HG03342 (cell line): Measurements from ENCODE around the gene KHDC1L.
"Not testable (repeated sequence)": the region's sequence is repeated elsewhere in the genome, so short reads cannot be mapped to it uniquely, and the experiment has no call there.

ENCODE experiments used
- ATAC-seq: cut with Tn5 transposase; IDR thresholded peaks from one replicate; pipeline ENCODE4 v1.9.1; 2021; ENCODE audit warnings: mild to moderate bottlenecking, moderate library complexity; ENCODE audit not compliant: unreplicated experiment

Gene KHDC1L

GRCh38 chr6:73225396-73225795 is at the start of gene KHDC1L:
KHDC1L (minus strand) TSS chr6:73225496; CDS start chr6:73225408, 88 bp downstream.
- no peak for ATAC-seq

DNA sequence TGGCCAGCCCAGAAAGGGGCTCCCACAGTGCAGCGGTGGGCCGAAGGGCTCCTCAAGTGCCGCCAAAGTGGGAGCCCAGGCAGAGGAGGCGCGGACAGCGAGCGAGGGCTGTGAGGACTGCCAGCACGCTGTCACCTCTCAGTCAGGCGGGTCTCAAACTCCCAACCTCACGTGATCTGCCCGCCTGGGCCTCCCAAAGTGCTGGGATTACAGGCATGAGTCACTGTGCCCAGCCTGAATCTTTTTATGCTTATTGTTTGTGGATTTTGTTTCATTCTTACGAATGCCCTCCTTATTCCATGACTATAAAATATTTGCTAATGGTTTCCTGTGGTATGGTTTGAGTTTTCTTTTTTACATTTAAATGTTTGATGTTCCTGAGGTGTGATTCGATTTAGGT is 44.0 kb upstream of the KHDC1L start:
- ATAC-seq: not testable (repeated sequence)

DNA sequence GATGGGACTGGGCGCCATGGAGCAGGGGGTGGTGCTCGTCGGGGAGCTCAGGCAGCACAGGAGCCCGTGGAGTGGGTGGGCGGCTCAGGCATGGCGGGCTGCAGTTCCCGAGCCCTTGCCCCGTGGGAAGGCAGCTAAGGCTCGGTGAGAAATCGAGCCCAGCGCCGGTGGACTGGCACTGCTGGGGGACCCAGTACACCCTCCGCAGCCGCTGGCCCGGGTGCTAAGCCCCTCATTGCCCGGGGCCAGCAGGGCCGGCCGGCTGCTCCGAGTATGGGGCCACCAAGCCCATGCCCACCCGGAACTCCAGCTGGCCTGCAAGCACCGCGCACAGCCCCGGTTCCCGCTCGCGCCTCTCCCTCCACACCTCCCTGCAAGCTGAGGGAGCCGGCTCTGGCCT is 43.6 kb upstream of the KHDC1L start:
- not testable (repeated sequence) for ATAC-seq

- ATAC-seq: no peak
Observed at GRCh38 chr6:73264446-73264845, 39.1 kb upstream of the KHDC1L start.

DNA sequence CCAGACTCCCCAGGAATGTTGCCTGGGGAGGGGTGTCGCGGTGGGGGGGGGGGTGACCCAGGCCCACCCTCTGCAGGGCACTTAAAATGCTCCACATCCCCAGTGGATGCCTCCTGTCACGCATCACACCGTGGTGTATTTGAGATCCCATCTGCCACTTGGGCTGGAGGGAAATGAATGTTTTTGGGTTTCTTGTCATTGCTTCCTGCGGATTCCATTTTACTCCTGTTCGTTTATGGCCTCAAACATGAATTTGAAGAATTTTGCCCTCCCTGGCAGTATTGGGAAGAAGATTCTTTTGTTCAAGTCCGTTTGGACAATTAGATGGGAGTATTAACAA is 38.2 kb upstream of the KHDC1L start:
- ATAC-seq: peak; percentile 9

DNA sequence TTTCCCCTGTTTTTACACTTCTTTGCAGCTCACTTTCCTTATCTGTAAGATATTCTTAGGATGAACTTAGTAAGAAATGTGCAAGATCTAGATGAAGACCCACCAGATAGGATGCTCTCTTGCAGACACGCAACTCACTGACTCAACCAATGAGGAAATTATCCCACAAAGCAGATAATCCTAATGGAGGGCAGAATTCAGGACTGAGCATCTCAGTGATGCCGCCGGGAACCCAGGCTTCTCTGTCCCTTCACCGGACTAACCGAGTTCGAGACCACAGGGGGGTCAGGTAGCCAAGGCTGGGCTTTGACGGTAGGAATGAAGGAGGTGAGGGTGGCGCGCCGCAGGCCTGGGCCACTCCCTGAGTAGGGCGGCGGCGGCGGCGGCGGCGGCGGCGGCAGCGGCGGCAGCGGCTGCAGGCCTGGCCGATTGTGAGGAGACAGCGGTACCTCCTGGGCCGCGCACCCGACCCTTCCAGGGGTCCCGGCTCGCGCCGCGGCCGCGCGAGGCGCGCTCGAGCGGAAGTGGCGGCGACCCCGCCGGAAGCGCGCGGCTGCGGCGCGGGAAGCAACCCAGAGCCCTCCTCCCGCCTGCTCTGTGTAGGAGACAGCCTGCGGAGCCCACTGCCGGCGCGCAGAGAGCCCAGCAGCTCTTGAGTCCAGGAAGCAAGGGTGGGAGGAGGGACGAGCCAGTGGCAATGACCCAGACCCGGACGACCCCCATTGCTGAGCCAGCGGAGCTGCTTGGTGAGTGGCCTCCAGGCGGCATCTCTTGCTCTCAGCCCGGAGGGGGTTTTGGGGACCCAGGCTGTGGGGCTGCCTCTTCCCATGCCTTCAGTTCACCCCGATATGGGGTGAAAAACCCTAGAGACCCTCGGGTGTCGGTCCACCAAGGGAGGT is 37.6 kb upstream of the KHDC1L start, which contains the start of gene KHDC1:
Gene KHDC1, minus strand, starts transcription at position 526 of the 899 bp plus-strand sequence. CDS start 20,679 bp downstream, outside the sequence.
- peak; percentile 86 for ATAC-seq

DNA sequence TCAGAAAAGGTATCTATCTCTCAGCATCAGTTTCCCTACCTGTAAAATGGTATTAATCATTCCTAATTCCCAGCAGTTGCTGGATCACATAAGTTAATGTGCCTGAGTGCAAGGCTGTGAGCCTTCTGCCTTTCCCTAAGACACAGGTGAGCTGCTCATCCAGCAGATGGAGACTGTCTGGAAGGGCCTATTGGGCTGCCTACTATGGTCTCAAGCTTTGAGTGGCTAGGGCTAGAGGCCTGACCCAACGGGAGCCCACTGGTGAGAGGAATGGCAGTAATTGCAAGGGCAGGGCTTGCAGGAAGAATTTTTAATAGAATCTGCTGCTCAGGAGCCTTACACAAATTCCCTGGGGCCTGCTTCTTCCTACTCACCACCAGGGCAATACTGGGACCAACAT is 33.4 kb upstream of the KHDC1L start:
- no peak for ATAC-seq

DNA sequence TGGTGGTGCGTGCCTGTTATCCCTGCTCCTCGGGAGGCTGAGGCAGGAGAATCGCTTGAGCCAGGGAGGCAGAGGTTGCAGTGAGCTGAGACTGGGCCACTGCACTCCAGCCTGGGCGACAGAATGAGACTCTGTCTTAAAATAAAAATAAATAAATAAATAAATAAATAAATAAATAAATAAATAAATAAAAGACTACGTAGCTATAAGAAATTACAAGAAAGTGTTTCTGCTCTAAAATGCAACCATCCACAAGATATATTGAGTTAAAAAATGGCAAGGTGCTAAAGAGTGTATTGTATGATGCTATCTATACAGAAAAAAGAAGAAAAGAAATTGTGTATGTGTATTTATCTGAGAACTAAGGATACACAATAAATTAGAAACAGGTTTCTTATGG is 29.0 kb upstream of the KHDC1L start:
- ATAC-seq: not testable (repeated sequence)

DNA sequence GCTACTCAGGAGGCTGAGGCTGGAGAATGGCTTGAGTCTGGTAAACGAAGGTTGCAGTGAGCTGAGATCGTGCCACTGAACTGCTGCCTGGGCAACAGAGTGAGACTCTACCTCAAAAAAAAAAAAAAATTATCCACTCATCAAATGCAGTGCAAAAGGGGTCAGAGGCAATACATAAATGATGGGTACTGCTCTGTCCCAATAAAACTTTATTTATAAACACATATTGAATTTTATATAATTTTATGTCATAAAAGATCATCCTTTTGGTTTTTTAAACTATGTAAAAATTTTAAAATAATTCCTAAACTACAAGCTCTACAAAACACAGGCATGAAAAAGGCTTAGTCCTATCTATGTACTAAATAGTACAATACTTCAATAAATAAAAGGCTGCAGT is 27.4 kb upstream of the KHDC1L start:
- no peak for ATAC-seq

DNA sequence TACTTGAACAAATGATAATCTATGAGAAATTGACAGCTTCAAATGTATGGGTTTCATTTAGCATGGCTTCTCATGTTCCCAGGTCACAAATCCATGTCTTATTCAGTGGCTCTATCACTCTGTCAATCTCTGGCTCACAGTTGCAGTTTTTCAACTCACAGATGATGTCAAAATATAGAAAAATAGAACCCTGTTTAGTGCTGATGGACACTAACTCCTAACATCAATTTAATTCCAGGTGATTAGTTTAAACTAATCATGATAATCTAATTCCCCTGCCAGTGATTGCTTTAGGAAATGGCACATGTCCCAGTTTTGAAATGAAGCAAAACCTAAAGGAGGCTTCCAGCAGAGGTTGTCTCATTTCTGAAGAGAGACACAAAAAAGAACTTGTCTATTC is 24.7 kb upstream of the KHDC1L start:
- ATAC-seq: no peak

- no peak for ATAC-seq
Observed at GRCh38 chr6:73248192-73248903, 23.1 kb upstream of the KHDC1L start.

DNA sequence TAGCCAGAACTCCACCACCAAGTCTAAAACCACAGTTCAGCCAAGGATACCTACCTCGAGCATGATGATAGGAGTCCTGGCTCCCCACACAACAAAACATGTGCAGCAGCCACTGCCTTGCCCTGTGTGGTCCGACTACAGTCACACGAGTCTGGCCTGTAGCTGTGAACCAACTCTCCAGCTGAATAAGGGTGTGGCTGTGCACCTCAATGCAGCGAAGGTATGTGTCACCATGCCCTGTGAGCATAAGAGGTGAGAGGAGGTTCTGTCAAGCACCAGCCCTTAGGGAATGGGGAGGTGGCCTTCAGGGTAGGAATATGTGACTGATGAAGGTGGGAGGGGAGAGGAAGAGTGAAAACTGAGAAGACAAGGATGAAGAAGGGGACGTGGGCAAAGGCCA is 16.7 kb upstream of the KHDC1L start:
- no peak for ATAC-seq

DNA sequence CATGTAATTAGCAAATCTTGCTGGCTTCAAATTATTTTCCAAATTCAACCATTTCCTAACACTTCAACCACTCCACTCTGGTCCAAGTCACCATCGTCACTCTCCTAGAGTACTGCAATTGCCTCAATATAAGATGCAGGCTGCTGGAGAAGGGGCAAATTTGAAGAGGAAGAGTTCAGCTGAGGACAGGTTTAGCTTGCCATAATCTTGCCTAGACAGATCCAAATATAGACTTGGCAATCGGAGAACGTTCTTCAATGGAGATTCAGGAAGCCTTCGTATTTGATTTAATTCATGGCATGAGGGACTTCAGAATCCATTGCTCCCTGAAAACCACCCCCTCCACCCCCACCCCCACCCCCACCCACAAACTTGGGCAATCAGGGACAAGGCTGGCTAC is 15.4 kb upstream of the KHDC1L start:
- ATAC-seq: no peak

GRCh38 chr6:73236144-73236750 is 11.0 kb upstream of the KHDC1L start:
- ATAC-seq: no peak

DNA sequence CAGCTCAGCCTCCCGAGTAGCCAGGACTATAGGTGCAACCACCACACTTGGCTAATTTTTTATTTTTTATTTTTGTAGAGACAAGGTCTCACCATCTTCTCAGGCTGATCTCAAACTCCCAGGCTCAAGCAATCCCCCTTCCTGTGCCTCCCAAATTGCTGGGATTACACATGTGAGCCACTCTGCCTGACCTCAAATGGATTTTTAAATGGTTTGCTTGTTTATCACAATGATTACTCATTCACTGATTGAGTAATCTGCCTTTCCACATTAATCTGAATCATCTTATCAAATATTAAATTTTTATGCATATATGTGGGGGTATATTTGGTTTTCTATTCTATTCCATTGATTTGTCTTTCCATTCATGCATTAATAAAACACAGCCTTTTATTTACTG is 9.4 kb upstream of the KHDC1L start:
- ATAC-seq: no peak

GRCh38 chr6:73233971-73234370 is 8.7 kb upstream of the KHDC1L start:
- not testable (repeated sequence) for ATAC-seq

DNA sequence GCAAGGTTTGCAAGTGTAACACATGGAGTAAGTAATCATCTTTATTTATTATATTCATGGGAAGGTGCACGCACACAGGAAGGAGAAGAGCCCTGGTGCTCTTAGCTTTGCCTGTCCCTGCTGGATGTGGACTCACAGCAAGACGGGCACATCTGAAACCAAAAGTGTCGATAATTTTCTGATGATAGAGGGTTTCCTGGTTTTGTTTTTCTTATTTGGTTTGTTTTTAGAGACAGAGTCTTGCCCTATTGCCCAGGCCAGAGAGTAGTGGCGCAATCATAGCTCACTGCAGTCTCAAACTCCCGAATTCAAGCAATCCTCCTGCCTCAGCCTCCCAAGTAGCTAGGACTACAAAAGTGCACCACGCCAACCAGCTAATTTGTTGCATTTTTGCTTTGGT is 7.8 kb upstream of the KHDC1L start:
- no peak for ATAC-seq

GRCh38 chr6:73231986-73232391 is 6.7 kb upstream of the KHDC1L start:
- no peak for ATAC-seq

DNA sequence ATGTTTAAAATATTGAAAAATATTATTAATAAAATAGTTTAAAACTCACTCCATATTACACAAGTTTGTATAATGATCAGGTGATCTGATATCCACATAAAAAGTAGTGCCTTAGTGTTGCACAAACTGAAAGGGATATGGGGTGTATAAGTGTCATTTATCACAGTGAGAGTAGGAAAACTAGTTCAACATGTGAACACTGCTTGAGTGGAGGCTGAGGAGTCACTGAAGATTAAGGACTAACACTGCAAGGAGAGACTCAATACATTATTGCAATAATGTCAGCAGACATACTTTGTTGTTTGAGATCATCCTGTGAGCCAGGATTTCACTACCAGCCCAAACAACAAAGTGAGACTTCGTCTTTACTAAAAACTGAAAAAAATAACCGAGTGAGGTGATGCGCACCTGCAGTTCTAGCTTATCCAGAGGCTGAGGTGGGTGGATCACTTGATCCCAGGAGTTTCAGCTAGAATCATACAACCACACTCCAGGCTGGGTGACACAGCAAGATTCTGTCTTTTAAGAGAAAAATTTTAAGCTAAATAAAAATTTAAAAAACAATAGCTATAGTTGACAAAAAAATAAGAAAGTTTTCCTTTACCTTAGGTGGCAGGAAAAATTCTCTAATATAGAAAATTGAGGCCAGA is 2.4 kb upstream of the KHDC1L start:
- ATAC-seq: no peak

GRCh38 chr6:73216859-73217258 is 8.4 kb downstream of the KHDC1L start:
- no peak for ATAC-seq

- ATAC-seq: no peak
Observed at GRCh38 chr6:73209117-73209516, 16.2 kb downstream of the KHDC1L start.
